ENCODE data around the gene ZNF598.
"Not testable (repeated sequence)": the region's sequence is repeated elsewhere in the genome, so short reads cannot be mapped to it uniquely, and the experiment has no call there.

Gene ZNF598

DNA sequence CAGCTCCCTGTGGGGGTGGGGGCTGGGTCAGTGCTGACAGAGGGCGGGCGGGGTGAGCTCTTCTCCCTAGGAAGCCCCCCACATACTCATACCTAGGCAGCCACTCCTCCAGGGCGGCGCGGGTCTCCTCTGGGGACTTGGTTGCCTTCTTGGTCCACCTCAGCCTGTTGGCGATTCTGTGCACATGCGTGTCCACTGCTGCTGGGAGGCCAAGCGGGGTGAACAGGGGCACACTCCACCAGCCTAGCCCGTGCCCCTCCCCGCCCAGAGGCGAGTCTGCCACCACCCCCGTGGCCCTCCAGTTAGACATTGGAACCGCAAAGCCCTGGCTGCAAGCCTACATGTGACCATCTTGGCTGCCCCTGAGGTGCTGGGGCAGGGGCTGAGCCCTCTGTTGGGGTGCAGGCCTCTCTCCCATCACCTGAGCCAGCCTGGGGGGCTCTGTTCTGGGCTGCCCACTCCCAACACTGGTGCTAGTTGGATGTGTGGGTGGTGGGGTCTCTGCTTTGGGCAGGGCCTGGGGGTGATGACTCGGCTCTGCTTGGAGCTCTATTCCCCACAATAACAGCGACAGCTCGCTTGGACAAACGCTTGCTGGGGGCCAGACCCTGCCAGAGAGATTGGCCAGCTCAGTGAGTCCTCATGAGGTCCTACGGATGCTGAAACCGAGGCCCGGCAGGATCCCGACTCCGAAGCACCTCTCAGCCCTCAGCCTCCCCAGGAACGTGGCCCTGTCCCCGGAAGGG, 30.6 kb upstream of the ZNF598 start:
- no peak for DNase-seq

DNA sequence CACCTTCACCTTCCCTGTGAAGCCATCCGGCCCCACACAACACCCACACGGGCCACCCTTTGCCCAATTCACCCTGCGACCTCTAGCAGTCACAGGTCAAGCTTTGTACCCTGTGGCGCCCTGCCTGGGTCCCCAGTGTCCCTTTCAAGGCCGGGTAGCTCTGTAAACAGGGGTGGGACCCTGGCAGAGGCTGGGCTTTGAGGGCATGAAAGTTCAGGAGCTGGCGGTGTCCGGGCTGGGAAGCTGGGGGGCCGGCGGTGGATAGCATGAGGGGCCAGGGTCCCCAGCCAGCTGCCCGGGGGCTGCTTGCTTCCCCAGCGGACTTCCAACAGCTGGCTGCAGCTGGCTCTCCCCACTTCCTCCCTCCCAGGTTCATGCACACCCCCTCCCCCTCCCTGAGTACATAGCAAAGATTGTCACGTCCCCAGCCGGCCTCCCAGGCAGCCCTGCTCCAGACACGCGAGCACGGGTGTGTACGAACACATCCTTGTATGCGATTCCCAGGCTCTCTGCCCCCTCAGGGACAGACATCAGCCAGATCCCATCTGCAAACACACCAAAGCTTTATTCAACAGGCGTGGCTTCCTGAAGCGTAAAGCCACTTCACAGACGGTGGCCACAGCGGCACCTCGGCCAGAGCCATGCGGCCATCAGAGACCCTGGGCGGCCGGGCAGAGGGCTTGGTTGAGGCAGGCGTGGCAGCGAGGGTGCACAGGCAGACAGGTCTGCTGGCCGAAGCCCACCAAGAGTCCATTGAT, 29.8 kb upstream of the ZNF598 start:
- DNase-seq, result no peak

DNA sequence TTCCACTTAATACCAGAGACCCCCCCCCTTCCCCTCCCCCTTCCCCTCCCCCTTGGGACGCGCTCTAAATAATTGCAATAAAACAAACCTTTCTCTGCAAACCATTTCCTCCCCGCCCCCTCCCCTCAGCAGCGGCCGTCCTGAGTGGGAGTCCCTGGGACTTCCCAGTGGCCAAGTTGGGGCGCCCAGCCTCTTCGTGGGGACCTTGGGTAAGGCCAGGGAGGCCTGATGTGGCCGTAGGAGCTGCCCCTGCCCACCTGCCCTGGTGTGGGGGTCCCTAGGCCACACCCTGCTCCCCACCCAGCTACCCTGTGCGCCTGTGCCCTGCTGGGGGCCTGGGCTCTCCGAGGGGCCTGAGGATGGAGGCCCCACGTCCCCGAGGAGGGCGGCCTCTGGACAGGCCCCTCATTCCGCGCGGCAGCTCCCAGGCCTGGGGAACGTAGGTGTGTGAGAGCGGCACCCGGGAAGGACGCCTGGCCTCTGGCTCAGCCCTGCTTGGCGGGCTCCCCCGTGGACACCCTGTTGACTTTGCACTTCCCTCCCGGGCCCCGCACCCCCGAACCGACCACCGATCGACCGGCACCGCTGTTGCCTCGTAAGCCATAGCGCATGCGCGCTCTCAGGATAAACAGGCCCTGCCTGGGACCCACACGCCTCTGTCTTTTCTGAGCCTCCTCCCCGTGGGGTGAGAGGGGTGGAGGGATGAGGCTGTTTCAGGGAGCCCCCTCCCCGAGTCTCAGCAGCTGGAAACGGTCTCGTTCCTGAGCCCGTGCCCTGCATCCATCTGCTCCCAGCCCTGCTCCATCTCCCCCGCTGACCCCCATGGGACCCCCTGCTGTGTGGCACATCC, 29.0 kb upstream of the ZNF598 start:
- DNase-seq, result no peak

DNA sequence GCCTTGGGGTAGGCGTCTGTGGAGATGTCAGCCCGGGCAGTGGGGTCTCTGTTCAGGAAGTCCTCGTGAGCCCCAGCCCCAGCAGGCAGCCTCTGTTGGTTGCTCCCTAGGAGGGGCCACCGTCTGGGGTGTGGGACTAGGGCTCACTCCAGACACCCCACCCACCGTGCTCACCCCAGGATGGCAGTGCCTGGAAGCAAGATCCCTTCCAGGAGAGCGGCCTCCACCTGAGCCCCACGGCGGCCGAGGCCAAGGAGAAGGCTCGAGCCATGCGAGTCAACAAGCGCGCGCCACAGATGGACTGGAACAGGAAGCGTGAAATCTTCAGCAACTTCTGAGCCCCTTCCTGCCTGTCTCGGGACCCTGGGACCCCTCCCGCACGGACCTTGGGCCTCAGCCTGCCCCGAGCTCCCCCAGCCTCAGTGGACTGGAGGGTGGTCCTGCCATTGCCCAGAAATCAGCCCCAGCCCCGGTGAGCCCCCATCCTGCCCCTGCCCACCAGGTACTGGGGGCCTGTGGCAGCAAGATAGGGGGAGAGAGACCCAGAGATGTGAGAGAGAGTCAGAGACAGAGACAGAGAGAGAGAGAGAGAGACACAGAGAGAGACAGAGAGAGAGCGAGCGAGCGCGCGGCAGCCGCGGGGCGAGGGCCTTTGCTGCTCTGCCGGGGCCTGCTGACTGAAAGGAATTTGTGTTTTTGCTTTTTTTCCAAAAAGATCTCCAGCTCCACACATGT, 28.2 kb upstream of the ZNF598 start:
- DNase-seq, result no peak

DNA sequence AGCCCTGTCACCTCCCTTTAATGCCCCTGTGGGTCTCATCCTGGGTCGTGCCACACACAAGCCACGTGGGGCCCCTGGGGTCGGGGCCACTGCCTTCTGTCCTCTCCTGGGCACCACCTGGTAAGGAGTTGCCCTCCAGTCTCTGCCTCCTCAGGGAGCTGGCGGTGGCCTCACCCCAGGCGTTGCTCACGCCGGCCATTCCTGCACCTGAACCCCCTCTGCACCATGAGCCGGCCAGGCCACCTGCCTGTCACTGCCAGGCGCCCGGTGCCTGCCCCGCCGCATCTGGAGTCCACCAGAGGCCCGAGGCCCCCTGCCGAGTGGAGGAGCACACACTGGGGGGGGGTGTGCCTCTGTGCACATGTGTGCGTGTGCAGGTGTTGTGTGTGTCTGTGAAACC, 27.5 kb upstream of the ZNF598 start:
- no peak for DNase-seq

DNA sequence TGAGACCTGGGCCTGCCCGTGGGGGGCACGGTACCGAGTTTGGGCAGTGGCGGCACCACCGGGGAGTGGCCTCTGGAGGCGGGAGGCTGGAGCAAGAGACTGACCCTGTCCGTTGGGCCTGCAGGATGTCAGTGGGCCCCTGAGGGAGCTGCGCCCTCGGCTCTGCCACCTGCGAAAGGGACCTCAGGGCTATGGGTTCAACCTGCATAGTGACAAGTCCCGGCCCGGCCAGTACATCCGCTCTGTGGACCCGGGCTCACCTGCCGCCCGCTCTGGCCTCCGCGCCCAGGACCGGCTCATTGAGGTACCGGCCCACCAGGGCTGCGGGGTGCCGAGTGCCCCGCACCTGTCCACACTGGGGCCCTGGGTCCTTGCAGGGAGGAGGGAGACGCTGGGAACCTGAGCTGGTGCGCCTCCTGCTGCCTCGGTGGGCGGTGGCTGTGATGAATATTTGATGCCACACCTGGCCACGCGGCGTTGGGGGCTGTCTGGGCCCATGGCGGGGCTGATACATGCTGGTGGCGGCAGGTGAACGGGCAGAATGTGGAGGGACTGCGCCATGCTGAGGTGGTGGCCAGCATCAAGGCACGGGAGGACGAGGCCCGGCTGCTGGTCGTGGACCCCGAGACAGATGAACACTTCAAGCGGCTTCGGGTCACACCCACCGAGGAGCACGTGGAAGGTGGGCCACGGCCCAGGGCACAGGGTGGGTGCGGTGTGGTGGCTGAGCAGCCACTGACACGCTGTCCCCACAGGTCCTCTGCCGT, 26.8 kb upstream of the ZNF598 start:
- no peak for DNase-seq

DNA sequence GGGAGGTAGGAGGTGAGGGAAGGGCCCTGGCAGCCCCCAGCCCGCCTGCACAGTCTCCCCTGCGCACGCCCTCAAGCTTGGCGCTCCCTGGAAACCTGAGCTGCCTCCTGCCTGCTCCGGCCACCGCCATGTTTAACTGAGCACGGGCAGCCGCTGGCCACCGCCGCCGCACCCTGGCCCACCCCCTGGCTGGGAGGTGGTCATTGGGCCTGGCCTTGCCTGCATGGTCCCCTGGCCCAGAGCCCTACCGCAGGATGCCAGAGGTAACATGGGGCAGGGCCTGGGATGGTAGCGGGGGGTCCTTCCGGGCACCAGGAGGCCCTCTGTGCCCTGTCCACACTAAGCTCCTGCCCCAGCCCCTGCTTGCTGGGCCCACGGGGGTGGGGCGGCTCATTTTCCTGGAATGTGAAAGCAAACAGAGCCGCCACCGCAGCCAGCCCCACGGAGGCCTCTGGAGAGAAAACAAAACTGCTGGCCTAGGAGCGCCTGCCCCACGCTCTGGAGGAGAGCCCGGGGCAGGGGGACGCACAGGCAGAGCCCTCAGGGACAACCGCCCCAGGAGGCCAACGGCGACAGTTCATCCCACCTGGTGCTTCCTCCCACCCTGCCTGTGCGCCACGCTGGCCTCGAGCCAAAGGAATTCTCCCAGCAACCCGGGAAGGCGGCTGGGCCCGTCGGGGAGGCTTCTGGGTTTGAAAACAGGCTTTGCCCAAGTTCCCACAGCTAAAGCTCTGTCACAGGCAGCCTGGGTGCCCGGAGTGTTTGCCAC, 26.0 kb upstream of the ZNF598 start:
- no peak for DNase-seq

GRCh38 chr16:2034696-2035430, 25.2 kb upstream of the ZNF598 start:
- DNase-seq, result no peak

GRCh38 chr16:2033909-2034695, 24.5 kb upstream of the ZNF598 start:
- DNase-seq, result not testable (repeated sequence)

DNA sequence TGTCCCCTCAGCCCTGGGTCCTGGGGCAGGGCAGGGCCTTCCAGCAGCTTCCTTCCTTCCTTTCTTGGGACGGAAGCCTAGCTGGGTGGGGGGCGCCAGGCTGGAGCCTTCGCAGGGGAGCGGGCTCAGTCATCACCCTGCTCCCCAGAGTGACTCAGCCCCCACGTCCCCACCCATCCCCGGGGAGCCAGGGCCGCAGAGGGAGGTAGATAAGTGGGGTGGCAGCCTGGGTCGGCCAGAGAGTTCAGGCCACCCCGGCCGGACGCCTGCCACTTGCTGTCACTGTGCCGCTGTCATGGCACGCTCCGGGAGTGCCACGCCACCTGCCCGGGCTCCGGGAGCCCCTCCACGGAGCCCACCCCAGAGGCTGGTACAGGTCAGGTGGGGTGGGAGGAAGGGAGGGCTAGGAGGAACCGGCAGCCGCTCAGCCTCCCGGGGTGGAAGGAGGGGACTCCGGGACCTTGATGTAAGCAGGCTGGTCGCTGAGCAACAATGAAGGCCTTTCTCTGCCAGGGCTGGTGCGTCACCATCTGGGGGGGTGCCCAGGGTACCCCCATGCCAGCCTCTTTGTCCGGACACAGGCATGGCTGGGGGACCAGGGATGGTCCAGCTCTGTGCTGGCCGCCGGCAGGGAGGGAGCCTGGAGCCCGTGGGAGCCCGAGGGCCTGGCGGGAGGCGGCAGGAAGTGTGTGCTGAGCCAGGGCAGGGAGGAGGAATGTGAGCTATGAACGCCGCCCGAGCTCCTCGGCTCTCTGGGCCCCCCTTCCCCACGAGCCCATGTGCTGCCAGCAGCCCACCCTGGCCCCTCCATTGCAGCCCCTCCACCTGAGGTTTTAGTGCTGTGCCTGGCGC, 23.7 kb upstream of the ZNF598 start:
- DNase-seq, result no peak

DNA sequence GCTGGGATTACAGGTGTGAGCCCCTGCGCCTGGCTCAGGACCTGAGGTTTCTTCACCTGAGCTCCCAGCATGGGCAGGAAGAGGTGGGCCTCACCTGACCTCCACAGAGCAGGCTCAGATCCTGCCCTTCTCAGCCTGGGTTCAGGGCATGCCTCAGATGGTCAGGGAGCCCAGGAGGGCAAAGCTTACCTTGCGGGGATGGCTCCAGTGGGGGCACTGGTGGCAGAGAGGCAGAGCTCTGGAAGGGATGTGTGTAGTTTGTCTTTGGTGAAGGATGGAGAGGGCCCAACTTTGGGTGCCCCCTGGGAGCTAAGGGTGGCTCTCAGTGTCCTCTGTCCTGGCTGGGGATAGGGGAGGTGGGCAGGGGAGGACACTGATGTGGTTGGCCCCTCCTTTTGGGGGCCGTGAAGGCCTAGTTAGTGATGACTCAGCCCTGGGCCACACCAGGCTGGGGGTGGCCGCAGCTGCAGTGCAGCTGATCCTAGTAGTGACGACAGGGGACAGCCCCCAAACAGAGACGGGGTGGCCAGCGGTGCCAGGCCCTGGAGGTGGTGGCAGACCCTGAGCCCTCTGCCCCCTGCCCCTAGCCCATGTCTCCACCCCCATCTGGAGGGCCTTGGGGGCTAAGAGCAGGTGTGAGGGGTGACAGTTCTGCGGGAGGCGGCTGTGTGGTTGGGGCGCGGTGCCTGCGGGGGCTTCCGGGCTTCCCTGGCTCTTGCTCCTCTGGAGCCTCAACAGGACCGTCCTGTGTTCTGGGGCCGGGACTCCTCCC, 22.9 kb upstream of the ZNF598 start:
- DNase-seq, result no peak

DNA sequence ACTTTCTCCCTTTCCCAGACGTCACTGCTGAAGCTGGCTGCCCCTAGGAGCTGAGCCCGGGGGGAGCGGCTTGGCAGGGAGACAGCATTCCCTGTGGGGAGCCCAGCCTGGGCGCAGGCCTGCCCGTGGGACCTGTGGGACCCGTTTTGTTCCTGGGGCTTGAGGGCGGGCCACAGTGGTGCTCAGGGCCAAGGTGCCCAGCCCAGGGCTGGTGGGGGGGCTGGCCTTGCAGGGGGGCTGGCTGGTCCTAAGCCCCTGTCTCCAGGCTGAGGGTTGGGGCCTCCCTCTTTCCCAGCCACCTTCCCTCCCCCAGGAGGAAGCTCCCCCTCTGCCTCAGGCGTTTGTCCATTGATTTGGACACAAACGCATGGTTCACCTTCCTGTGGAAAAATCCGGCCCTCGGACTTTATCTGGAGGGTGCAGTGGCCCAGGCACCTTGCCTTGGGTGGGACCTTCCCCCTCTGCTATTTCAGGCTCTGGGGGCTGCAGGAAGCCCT, 21.5 kb upstream of the ZNF598 start:
- DNase-seq, result no peak

- DNase-seq, result no peak
Measured at GRCh38 chr16:2030036-2030435, 20.4 kb upstream of the ZNF598 start.

DNA sequence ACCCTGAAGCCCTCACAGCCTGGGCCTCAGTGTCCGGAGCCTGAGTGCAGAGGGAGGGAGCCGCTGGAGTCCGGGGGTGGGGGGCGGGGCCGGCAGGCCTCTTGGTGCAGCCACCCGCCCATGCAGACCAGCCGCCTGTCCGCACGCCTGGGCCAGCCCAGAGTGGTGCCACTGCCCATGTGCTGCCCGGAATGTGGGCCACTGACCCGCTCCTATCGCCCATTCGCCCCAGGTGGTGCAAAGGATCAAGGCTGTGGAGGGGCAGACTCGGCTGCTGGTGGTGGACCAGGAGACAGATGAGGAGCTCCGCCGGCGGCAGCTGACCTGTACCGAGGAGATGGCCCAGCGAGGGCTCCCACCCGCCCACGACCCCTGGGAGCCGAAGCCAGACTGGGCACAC, 19.7 kb upstream of the ZNF598 start:
- no peak for DNase-seq

GRCh38 chr16:2028620-2029220, 19.1 kb upstream of the ZNF598 start:
- no peak for DNase-seq

- DNase-seq, result no peak
Measured at GRCh38 chr16:2028146-2028545, 18.5 kb upstream of the ZNF598 start.

Measured in CD4-positive, alpha-beta T cell treated with Interferon alpha-2 for 1 hour (primary cell).